NCI-H345 (cell line): Measurements from ENCODE around the gene MAP3K4.
A peak's percentile ranks its signal among the peaks of the same experiment; 100 is the strongest.

Experiments used
- DNase-seq: peaks from one replicate; lab custom pipeline; 2025; lab: John Stamatoyannopoulos, UW

The MAP3K4 gene

DNA sequence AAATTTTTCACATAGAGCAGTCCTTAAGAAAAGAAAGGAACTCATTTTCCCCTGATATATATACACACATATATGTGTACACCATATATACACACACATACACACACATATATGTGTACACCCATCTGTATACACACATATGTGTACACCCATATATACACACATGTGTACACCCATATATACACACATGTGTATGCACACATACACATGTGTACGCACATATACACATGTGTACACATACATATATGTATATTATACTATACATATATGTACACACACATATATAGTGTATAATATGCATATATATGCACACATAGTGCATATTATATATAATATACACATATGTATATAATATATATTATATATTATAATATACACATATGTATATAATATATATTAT, 9.1 kb downstream of the MAP3K4 start:
- DNase-seq, result no peak

DNA sequence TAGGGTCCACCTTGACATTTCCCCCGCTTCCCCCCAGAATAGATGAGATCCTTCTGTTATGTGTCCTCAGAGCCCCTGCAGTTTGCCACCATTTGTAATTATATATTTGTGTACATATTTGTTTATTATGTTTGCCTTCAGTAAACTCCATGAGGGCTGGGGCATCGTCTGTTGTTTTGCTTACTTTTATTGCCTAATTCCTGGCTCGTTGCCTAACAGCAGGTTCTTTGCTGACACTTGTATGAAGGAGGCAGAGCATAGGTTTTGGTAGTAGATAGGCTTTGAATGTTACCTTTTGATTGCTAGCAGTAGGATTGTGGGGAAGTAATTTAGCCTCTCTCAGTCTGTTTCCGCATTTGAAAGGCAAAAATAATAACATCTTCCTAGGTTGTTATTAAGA, 9.9 kb downstream of the MAP3K4 start:
- DNase-seq, result peak; percentile 81

DNA sequence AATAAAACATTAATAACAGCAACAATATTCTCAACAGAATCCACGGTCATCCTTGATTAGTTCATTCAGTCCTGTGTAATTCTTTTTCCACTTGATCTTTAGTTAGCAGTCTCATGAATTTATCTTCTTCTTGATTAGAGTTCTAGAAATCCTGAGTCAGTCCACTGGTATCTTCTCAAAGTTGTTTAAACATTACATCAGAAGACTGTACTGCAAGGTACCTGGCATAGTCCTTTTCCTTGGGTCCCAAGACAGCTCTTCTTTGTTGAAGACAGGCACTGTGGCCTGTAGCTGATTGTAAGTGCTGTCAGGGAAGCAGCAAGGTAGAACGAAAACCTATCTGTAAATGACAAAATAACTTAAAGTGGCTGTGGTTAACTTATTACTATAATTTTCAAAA, 11.8 kb downstream of the MAP3K4 start:
- DNase-seq, result no peak

DNA sequence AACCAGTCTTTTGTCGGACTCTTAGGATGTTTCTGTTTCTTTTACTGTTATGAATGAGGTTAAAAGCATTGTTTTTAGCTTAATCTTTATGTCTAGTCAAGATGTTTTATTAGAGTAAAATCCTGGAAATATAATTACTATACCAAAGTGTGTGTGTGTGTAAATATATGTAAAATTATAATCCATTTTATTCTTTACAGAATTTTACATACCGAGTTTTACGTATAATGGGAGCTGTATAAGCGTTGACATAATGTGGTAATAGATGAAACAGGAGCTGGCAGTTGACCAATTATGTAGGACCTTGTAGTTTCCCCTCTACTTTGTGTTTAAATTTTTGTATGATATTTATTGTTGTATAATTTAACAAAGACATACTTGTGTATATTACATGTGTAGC, 16.7 kb downstream of the MAP3K4 start:
- no peak for DNase-seq

DNA sequence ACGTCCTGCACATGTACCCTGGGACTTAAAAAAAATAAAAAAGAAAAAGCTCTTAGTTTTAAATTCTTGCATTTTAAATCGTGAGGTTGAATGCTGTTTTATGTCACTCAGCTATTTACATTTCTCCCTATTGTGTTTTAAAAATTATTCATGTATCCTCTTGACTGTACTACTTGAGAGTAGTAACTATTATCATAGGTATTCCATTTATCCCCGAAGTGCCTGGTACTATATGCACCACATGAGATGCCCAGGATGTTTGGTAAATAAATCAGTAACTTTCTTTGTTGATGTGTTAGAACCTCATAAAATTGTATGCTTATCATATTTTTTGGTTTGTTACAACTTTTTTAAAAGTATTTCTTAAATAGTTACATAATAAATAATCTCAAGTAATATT, 18.4 kb downstream of the MAP3K4 start:
- peak; percentile 7 for DNase-seq

DNA sequence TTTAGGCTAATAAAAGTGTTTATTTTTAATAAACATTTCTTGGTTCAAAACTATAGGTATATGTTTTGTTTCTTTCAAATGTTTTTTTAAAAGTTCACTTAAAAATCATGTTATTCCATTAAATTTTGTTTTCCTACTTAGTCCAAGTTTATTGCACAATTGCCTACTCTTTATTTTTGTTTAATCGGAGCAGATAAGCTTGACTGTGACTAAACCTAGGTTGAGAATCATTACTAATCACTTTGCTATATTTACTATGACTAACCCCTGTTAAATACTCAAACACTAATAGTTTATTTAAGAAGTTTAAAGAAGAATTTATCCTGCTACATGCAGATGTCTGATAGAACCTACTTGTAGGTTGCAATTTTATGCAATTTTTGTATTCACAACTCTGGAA, 18.8 kb downstream of the MAP3K4 start:
- DNase-seq, result no peak

DNA sequence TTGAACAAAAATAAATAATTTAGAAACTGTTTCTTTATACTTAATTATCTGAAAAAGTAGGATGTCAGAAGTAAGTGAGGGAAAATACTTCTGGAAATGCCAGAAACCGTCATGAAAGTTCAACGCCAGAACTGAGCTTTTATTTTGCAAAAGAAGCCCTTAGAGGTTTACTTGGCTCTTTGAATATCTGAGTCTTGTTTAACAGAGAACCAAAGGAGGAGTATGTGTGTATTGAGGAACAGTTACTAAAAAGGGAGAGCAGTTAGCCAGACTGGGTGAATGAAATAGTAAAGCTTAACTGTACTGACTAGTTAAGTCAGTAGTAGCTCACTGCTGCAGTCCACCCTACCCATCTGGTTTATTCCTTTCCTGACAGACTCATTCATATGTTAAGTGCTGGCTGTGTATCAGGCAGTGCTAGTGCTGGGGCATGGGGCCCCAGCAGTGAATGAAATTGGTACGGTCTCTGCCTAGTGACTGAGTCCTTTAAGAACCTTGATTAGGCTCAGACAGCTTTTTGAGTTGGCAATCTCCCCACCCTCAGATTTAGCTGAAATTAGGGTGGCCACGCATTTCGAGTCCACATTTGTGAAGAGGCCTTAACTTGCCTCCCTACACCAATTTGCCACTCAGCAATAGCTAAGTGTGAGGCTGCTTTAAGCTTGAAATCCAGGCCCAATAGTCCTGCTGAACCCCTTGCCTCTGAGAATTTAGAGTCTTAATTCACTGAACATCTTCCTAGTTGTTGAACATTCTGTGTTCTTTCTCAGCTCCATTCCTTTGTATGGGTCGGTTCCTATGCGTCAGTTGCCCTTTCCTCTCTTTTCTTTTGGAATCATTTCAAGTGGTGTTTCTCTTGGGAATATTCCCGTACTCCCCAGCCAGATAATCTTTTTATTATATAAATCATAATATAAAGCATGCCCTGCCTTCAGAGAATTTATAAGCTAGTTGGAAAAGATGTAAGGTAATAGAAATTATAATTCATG, 20.2 kb downstream of the MAP3K4 start:
- no peak for DNase-seq

DNA sequence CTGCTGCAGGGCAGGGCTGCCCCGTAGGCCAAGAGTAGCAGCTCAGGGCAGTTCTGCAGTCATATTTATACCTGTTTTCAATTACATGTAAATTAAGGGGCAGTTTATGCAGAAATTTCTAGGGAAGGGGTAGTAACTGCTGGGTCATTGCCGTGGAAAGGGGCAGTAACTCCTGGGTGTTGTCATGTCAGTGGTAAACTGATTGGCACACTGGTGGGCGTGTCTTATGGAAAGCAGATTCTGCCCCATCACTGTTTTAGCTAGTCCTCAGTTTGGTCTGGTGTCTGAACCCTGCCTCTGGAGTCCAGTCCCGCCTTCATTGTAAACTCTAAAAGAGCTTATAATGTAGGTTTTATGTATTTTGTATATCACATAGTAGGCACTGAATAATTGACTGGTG, 22.1 kb downstream of the MAP3K4 start:
- no peak for DNase-seq

DNA sequence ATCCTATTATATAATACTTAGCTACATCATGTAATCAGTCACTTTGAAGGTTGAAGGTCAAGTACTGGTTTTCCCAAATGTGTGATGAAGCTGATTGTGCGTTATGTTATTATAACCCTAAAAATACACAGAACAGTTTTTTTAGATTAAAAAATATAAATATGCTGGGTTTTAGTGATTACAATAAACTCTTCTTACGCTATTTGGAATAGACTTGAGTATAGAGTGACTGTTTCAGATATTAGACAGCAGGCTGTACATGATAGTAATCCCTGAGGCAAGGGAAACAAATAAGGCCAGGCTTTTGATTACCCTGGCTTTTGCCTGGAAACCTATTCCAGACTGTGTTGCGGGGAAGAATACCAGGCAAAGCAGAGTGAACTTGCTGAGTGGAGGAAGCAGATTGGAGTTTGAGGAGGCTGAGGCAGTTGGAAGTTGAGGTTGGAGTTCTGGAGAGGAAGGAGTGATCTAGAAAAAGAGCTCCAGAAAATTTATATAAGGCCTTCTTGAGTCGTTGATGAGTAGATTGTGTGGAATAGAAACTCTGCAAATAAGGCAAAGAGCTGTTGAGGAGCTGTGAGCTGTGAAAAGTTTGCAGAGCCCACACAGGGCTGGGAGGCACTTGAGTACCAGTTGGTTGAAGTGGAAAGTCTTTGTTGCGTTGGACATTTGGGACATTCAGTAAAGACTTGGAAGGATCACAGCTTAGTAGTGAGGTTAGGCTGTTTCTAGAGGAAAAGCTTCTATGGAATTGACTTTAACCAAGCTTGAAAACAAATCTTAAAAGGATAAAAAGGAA, 26.4 kb downstream of the MAP3K4 start:
- DNase-seq, result no peak

DNA sequence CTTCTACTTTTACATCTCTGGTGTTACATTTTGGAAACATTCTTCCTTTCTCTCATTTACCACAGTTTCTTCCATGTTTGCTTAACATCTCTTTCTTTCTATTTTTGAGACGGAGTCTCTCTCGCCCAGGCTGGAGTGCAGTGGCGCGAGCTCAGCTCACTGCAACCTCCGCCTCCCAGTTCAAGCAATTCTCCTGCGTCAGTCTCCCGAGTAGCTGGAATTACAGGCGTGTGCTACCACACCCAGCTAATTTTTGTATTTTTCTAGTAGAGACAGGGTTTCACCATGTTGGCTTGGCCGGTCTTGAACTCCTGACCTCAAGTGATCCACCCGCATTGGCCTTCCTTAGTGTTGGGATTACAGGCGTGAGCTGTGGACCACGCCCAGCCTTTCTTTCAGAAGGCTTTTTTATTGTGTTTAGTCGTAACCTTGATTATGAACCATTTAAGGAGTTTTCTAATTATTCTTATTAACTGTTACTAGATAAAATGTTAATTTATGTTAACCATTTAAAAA, 27.8 kb downstream of the MAP3K4 start:
- DNase-seq, result no peak

DNA sequence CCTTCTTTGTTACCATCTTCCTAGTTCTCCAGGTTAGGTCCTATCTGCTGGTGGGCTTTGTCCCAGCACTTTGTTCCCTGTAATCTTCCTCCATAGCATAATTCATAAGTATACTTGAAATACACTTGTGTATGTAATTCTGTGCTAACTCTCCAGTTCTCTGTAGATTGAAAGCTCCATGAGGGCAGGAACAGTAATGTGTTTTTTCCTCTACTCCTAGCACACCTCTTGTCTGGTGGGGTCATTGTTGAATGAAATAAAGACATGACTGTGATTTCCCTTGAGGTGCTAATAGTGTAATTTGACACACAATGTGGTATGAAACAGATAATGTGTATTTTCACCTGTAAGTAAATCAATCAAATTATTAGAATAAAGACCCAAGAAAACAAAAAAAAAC, 30.0 kb downstream of the MAP3K4 start:
- no peak for DNase-seq

DNA sequence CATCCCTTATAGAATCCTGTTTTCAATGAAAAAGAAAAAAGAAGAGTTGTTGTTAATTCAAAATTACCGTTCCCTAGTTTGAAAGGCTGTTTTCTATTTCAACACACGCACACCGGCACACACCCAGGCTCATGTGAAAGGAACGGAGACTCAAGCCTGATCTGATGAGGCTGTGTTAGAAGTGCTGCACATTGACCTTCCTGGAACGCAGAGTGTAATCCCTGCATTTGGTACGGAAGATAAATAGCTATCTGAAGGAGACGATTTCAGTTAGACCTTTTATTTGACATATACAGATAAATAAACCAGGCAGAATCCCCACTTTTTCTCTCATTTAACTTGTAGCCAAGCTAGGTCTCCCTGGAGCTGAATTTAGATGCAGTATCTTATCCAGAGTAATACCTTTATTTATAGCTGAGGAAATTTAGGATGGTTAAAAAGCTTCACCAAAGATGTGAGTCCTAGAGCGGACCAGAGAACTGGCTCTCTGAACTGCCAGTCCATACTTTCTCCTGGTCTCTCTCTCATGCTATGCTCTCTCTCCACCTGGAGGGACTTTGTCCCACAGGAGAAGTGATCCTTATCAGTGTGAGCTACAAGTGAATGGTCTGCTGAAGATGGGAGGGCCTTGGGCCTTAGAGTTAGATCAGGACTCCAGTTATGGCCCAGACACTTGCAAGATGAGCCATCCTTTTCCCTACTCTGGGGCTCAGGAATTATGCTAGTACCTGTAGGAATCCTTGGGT, 30.6 kb downstream of the MAP3K4 start:
- DNase-seq, result no peak

DNA sequence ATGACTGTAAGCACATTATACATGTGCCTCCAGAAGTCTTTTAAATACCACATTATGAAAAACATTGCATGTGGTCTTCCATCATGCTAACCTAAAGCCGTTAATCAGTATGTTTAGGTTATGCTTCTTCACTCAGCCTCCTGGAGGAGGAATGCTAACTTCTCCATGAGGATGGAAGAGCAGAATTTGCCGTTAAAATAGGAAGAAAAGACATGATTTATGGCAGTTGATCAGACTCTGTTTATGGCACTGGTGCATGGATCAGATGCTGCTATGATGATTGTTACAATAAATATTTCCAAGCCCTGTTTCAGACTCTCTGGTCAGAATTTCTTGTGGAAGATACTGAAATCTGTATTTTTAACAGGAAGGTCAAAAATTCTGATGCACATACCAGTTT, 31.7 kb downstream of the MAP3K4 start:
- DNase-seq, result no peak

DNA sequence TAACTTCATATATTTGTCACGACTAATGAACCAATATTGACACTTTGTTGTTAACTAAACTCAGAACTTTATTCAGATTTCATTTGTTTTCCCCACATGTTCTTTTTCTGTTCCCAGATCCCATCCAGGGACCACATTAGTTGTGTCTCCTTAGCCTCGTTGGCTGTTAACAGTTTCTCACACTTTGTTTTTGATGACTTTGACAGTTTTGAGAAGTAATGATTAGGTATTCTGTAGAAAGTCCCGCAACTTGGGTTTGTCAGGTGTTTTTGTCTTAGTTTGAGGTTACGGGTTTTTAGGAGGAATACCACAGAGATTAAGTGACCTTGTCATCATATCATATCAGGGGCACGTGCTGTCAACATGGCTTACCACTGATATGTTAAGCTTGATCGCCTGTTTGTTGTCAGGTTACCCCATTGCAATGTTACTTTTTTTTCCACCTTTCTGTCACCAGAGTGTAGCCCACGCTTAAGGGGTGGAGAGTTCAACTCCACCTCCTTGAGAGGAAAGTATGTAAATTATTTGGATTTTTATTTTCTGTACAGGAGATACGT, 32.9 kb downstream of the MAP3K4 start:
- DNase-seq, result no peak

DNA sequence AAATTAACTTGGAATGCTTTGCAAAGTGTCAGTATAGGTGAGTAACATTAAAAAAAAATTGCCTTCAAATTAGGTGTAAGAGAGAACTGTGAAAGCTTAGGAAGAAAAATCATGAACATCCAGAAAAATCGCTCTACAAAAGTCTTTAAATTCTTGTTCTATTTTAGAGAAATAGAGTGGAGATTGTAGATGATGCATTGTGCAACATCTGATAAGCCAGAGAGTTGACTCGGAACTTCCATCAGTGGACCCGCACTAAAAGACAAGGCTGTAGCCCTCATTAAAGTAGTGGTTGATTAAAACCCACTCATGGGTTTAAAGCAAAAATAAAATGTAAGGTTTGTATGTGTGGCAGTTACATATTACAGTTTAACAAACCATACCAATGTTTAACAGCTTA, 35.8 kb downstream of the MAP3K4 start:
- no peak for DNase-seq

DNA sequence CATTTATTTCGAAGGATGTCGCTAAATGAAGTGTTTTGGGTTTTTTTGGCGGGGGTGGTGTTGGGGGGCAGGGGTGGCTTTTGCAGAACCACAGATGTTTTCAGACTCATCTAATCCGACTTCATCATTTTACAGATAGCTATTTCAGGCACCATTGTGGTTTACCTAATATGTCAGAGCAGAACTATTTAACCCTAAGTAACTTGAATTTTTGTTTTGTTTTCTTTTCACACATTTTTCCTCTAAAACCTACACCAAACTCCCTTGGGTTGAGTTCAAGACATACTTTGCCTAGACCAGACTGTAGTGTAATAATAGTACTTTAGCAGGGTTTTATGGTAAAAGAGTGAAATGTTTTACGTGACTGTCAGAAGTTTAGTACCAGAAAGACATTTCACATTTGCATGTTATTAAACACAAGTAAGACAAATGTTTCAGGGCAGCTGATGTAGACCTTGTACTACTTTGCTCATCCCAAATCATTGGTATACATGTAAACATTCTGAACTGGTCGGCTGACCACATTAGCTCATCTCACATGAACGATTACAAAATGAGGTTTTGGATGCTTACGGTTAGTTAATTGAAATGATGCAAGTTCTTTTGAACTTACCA, 37.7 kb downstream of the MAP3K4 start:
- no peak for DNase-seq

DNA sequence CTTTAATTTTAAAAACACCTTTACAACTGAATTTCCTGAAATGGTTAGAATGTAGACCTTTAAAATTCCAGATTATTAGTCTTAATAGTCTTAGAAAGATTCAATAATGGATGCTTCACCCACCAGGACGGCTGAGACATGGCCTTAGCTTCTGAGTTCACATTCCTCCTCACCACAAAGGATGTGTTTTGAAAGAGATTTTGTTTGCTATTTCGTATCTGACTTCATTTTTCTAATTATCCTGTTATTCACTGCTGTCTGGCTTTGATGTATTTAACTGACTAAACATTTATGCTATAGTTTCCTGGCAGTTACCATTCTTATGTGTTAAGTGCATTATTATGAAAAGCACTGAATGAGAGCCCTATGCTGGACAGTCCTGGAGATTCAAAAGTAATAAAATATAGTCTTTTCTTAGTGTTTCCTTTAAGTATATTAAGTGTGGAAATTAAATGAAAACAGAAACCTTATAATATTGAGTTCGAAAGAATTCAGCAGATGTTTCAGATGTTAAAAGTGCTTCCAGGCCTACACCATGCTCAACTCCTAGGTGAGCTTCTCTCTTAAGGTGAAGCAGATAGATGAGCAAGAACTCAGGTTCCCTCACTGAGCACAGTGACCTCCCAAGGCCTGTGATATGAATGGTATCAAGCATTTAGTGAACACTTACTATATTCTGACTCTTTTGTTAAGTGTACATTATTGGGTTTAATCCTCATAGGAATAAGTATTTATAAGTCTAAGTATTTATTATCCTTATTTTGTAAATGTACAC, 40.3 kb downstream of the MAP3K4 start:
- DNase-seq, result no peak

DNA sequence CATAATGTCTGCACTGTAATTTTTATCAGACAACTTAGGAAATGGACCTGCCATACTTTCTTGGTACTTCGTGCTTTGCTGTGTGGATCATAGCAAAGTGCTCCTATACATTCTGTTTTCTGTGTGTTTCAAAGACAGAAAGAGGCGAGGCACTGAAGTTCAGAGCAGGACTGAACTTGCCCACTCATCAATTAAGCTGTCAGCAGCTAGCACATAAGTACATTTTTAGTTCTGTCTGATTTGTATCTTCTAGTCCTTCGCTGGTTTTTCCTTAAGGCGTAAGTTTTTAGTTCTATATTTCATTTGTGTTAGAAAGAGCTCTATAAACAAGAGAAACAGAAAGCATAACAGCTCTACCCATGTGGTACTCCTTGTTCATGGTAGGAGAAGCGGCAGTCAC, 42.1 kb downstream of the MAP3K4 start:
- DNase-seq, result no peak

DNA sequence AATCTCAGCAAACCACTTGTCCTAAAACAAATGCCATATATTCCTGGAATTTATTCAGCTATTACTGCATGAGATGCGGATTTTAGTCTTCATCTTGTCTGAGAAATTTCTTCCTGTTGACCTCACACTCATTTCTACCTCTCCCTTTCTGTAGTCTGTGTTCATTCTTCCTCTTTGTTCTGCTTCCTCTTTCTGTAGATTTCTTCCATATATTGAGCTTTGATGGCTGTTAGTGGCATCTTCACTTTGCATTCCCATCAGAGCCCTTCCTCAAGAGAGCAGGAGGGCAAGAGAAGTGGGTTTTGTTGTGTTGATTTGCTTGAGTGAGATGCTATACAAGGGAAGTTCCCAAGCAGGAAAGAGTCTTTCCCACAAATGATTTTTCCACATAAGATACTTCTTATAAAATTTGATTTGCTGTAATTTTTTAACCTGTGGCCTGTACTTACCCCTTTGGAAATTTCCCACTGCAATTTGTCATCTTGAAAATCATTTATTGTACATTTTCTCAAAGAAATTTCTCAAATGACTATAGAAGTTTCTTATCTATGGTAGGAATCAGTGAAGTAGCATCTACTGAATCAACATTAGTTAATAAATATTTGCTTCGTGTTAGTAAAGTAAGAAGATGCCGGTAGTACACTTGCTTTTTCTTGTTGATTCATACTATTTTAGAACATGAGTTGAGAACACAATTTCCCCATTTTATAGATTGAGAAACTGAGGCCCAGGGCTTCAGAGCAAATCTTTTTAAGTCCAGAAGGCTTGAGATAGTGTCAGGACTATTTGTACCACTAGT, 43.8 kb downstream of the MAP3K4 start:
- no peak for DNase-seq

DNA sequence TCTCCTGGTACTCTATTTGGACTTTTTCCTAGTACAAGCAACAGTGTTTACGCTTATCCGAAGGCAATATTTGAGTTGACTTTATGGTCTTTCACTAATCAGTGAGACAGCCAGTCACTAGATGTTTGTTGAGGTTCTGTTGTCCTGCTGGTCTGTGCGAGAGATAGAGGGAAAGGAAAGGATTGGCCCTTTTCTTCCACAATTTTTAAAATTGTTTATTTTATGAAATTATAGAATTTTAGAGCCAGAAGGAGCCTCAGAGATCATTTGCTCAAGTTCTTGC, 44.4 kb downstream of the MAP3K4 start:
- DNase-seq, result no peak
